Smooth muscle cell (in vitro differentiated cells): Measurements from ENCODE around the gene DUSP12. TPM values are rescaled to one million over a fixed set of nuclear protein-coding genes. Genes with fewer than 3 reads are reported as not detected.

Source experiments
- DNase-seq: peaks from one replicate; lab custom pipeline; 2025; ENCODE audit not compliant: unreplicated experiment; lab: John Stamatoyannopoulos, UW
- H2AFZ ChIP-seq: fragments of 200-600 bp; sonication (generic); 2 replicates; pipeline ENCODE4 v1.6.0; 2016; ENCODE audit warnings: antibody characterized with exemption, low read depth, mild to moderate bottlenecking
- H3F3A ChIP-seq: fragments of 200-600 bp; sonication (generic); 2 replicates; pipeline ENCODE4 v1.6.0; 2017; ENCODE audit warnings: antibody characterized with exemption, low read depth
- H3K27ac ChIP-seq: fragments of 200-600 bp; sonication (generic); 2 replicates; pipeline ENCODE4 v1.5.1; 2016; ENCODE audit warnings: low read depth, mild to moderate bottlenecking
- H3K27me3 ChIP-seq: fragments of 200-600 bp; sonication (generic); 2 replicates; pipeline ENCODE4 v1.6.1; 2016; ENCODE audit warnings: low read depth, mild to moderate bottlenecking
- H3K36me3 ChIP-seq: fragments of 200-600 bp; sonication (generic); 2 replicates; pipeline ENCODE4 v1.5.1; 2016; ENCODE audit warnings: low read depth
- H3K4me1 ChIP-seq: fragments of 200-600 bp; sonication (generic); 2 replicates; pipeline ENCODE4 v1.5.1; 2016; ENCODE audit warnings: low read depth
- H3K4me2 ChIP-seq: fragments of 200-600 bp; sonication (generic); 2 replicates; pipeline ENCODE4 v1.6.0; 2016; ENCODE audit warnings: mild to moderate bottlenecking
- H3K4me3 ChIP-seq: fragments of 200-600 bp; sonication (generic); 2 replicates; pipeline ENCODE4 v1.5.1; 2016; ENCODE audit warnings: mild to moderate bottlenecking
- H3K79me2 ChIP-seq: fragments of 200-600 bp; sonication (generic); 2 replicates; pipeline ENCODE4 v1.6.0; 2016; ENCODE audit warnings: low read depth, mild to moderate bottlenecking
- H3K9ac ChIP-seq: fragments of 200-600 bp; sonication (generic); 2 replicates; pipeline ENCODE4 v1.6.0; 2016; ENCODE audit warnings: low read depth
- H3K9me3 ChIP-seq: fragments of 200-600 bp; sonication (generic); replicated peaks from 2 replicates; pipeline ENCODE4 v1.5.1; 2016; ENCODE audit warnings: low read depth
- H4K20me1 ChIP-seq: fragments of 200-600 bp; sonication (generic); 2 replicates; pipeline ENCODE4 v1.6.0; 2016; ENCODE audit warnings: low read depth
- WGBS: methylation state at CpG from one replicate; pipeline ENCODE4 v1.1.7; 2016; ENCODE audit warnings: low lambda C conversion rate; 5-methylcytosine and 5-hydroxymethylcytosine counted together
- polyA plus RNA-seq: library from polyadenylated mRNA; unstranded; fragments of >200 nt; fragmentation: Nextera tagmentation; extraction: Ambion mirVana; gene quantifications from 2 replicates; pipeline ENCODE4 v1.2.1, GENCODE V29; 2016
- total RNA-seq: library from RNA; depleted of rRNA; stranded (reverse); fragments of >200 nt; gene quantifications from 2 replicates; pipeline ENCODE4 v1.2.3, GENCODE V29; 2014
- TF ChIP-seq, protein P1 (sequence below): fragments of 200-600 bp; sonication (generic); IDR thresholded peaks from 2 replicates; pipeline ENCODE4 v1.5.1; 2017; ENCODE audit warnings: borderline replicate concordance, mild to moderate bottlenecking, antibody characterized with exemption; ENCODE audit not compliant: insufficient read depth, poor library complexity, severe bottlenecking

The DUSP12 gene
- total and polyA plus RNA-seq, 2 experiments from 2014 or later, result 41.8 to 45.7 TPM

DNA sequence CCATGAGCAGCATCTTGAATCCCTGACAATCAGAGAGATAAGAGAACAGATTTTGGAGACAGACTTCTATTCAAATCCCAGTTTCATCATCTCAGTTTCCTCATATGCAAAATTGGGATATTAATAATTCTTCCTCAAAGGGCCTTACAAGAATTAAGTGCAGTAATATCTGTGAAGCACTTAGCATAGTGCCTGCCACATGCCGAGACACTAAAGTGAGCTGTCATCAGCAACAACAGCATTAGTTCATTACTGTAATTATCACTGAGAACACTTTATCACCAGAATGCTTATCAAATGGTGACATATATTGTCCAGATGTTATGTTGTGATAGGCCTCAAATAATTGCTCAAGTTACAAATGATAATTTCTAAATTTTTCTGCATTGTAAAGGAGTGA is 29.2 kb upstream of the DUSP12 start:
- TF ChIP-seq, protein P1, sequence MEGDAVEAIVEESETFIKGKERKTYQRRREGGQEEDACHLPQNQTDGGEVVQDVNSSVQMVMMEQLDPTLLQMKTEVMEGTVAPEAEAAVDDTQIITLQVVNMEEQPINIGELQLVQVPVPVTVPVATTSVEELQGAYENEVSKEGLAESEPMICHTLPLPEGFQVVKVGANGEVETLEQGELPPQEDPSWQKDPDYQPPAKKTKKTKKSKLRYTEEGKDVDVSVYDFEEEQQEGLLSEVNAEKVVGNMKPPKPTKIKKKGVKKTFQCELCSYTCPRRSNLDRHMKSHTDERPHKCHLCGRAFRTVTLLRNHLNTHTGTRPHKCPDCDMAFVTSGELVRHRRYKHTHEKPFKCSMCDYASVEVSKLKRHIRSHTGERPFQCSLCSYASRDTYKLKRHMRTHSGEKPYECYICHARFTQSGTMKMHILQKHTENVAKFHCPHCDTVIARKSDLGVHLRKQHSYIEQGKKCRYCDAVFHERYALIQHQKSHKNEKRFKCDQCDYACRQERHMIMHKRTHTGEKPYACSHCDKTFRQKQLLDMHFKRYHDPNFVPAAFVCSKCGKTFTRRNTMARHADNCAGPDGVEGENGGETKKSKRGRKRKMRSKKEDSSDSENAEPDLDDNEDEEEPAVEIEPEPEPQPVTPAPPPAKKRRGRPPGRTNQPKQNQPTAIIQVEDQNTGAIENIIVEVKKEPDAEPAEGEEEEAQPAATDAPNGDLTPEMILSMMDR, result no peak
- Histone ChIP-seq H3K9ac (no peak overlapping the region), H3K27ac (no peak overlapping the region), H3K4me1 (no peaks in the 10 kb centered on the region), H3F3A (no peaks in the 10 kb centered on the region), H3K36me3 (no peaks in the 10 kb centered on the region), H3K4me3 (no peak overlapping the region), H3K79me2 (no peaks in the 10 kb centered on the region), H2AFZ (no peak overlapping the region), H4K20me1 (no peaks in the 10 kb centered on the region), H3K9me3 (no peaks in the 10 kb centered on the region), H3K27me3 (no peaks in the 10 kb centered on the region), H3K4me2 (no peak overlapping the region)
- DNase-seq, result no peak
- 80% methylated on average over 1 of the region's 1 CpG for WGBS

DNA sequence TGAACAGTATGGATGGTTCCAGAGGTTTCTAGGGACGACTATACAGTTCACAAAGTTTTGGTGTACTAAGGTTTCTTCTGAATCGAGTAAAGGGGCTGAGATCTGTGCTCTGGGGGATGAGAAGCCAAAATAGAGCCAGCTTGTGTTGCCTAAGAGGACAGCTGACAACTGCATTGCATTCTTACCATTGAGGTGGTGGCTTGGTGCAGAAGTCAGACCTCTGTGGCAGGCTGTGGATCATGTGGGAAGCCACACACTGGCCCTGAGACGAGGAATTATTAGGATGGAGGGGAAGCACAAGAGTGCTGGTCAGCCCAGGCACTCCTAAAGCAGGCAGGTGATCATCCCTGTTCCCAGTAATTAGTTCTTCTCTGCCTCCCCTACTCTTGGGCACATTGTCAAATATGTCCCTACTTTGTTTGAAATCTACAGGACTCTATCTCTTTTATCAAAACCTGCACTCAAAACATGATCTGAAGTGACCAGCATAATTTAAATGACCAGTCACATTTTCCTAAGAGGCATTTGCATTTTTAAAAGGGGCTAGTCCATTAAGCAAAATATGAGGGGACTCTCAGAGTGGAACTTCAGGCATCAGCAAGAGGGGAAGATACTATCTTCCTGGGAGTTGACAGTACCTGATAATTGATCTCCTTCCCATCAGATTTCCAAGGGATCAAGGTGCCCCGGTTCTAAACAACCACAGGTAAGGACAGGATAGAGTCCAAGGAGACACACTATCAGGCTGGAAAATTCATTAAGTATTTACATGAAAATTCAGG is 28.4 kb upstream of the DUSP12 start, which contains the start of gene FCRLB:
Gene FCRLB, plus strand, starts transcription at position 589 of the 782 bp plus-strand sequence. CDS start 1,129 bp downstream, outside the sequence.
- 60% methylated on average over 4 of the region's 4 CpGs for WGBS

DNA sequence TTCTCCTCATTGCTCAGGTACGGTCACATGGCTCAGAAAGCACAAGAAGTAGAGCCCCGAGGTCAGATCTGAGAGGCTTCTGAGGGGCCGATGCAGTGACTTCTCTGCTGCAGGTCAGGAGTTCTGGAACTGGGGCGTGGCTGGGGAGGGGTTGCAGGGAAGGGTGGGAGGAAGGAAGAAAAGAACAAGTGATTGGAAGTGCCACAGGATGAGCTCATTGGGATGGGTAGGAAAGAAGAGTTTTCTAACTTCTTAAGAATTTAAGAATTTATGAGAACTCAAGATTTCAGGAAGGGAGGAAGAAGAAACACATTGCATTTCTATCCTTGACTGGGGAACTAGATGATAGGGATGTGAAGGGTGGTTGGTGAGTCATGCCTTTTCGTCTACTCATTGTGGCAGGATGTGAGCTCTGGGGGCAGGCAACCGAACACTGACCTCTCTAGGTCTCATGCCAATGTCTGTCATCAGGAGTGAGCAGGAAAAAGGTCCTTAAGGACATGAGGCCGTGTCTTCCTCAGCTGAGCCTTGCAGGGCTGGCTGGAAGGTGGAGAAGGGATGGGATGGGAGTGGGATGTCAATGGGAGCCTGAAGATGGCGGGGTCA is 27.7 kb upstream of the DUSP12 start:
- no peaks in the 10 kb centered on the region for H3K27me3 ChIP-seq
- no peak overlapping the region for H3K9ac ChIP-seq
- 50% methylated on average over 8 of the region's 8 CpGs for WGBS
- no peaks in the 10 kb centered on the region for H3K4me1 ChIP-seq
- TF ChIP-seq, protein P1, result no peak
- no peaks in the 10 kb centered on the region for H3K36me3 ChIP-seq
- no peaks in the 10 kb centered on the region for H4K20me1 ChIP-seq
- no peaks in the 10 kb centered on the region for H3F3A ChIP-seq
- H3K79me2 ChIP-seq, result no peaks in the 10 kb centered on the region
- no peak for DNase-seq
- peak overlapping the region; percentile 29 for H3K4me2 ChIP-seq
- no peak overlapping the region for H3K27ac ChIP-seq
- no peak overlapping the region for H2AFZ ChIP-seq
- H3K9me3 ChIP-seq, result no peaks in the 10 kb centered on the region
- H3K4me3 ChIP-seq, result no peak overlapping the region

More for the DNA sequence above, 28.4 kb upstream of the DUSP12 start, which contains the start of gene FCRLB:
- Histone ChIP-seq H3K36me3 (no peaks in the 10 kb centered on the region), H3F3A (no peaks in the 10 kb centered on the region), H2AFZ (no peak within 1 kb of the TSS), H3K27me3 (no peaks in the 10 kb centered on the region), H3K4me2 (peak within 1 kb of the TSS; percentile 29), H3K79me2 (no peaks in the 10 kb centered on the region), H3K9me3 (no peaks in the 10 kb centered on the region), H3K4me1 (no peaks in the 10 kb centered on the region), H3K27ac (no peak within 1 kb of the TSS), H3K9ac (no peak within 1 kb of the TSS), H3K4me3 (no peak within 1 kb of the TSS), H4K20me1 (no peaks in the 10 kb centered on the region)
- DNase-seq, result no peak
- TF ChIP-seq, protein P1, result no peak

DNA sequence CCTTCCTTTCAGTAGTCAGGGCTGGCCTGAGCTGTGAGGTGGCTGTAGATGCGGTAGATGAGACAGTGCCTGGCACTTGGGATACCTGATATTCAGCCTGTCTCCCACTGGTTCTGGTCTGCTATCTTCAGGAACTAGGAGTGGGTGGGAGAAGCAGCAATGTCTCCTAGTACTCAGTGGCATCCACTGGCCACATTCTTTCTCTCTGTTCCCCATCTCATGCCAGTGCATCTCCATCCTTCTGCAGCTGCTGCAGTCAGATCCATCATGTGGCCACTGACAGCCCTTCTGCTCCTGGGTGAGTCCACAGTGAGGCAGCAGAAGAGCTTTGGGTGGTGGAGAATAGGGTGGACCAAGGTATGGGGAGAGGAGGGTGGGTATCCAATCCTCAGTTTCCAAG is 27.2 kb upstream of the DUSP12 start:
- TF ChIP-seq, protein P1, result no peak
- WGBS, result 77% methylated on average over 1 of the region's 1 CpG

More for the DNA sequence above, 27.2 kb upstream of the DUSP12 start:
- Histone ChIP-seq H3K9me3 (no peaks in the 10 kb centered on the region), H3K9ac (no peak overlapping the region), H3K4me2 (no peak overlapping the region), H4K20me1 (no peaks in the 10 kb centered on the region), H2AFZ (no peak overlapping the region), H3K27ac (no peak overlapping the region), H3K4me3 (no peak overlapping the region), H3K79me2 (no peaks in the 10 kb centered on the region), H3K36me3 (no peaks in the 10 kb centered on the region), H3K4me1 (no peaks in the 10 kb centered on the region), H3F3A (no peaks in the 10 kb centered on the region), H3K27me3 (no peaks in the 10 kb centered on the region)
- no peak for DNase-seq
